BLaER1 (cell line): ENCODE measurements around the gene PRKAG2.
A peak's percentile ranks its signal among the peaks of the same experiment; 100 is the strongest.

ENCODE experiments used
- H3K27ac ChIP-seq: shearing (Covaris generic); formaldehyde crosslinking; 2 replicates; pipeline ENCODE4 v1.8.1; 2022
- H3K27me3 ChIP-seq: shearing (Covaris generic); formaldehyde crosslinking; 2 replicates; pipeline ENCODE4 v1.8.1; 2022
- H3K36me3 ChIP-seq: shearing (Covaris generic); formaldehyde crosslinking; 2 replicates; pipeline ENCODE4 v1.8.1; 2022
- H3K4me1 ChIP-seq: shearing (Covaris generic); formaldehyde crosslinking; 2 replicates; pipeline ENCODE4 v1.8.1; 2022
- H3K4me2 ChIP-seq: shearing (Covaris generic); formaldehyde crosslinking; 2 replicates; pipeline ENCODE4 v1.8.1; 2022
- H3K4me3 ChIP-seq: shearing (Covaris generic); formaldehyde crosslinking; 2 replicates; pipeline ENCODE4 v1.8.1; 2022
- H3K9ac ChIP-seq: shearing (Covaris generic); formaldehyde crosslinking; 2 replicates; pipeline ENCODE4 v1.8.1; 2022
- H3K9me3 ChIP-seq: shearing (Covaris generic); formaldehyde crosslinking; 2 replicates; pipeline ENCODE4 v1.8.1; 2022
- H4K20me1 ChIP-seq: shearing (Covaris generic); formaldehyde crosslinking; 2 replicates; pipeline ENCODE4 v1.8.1; 2022
- Cebpa-rat ChIP-seq: shearing (Covaris generic); IDR thresholded peaks from 2 replicates; pipeline ENCODE4 v1.8.1; 2022

The PRKAG2 gene

DNA sequence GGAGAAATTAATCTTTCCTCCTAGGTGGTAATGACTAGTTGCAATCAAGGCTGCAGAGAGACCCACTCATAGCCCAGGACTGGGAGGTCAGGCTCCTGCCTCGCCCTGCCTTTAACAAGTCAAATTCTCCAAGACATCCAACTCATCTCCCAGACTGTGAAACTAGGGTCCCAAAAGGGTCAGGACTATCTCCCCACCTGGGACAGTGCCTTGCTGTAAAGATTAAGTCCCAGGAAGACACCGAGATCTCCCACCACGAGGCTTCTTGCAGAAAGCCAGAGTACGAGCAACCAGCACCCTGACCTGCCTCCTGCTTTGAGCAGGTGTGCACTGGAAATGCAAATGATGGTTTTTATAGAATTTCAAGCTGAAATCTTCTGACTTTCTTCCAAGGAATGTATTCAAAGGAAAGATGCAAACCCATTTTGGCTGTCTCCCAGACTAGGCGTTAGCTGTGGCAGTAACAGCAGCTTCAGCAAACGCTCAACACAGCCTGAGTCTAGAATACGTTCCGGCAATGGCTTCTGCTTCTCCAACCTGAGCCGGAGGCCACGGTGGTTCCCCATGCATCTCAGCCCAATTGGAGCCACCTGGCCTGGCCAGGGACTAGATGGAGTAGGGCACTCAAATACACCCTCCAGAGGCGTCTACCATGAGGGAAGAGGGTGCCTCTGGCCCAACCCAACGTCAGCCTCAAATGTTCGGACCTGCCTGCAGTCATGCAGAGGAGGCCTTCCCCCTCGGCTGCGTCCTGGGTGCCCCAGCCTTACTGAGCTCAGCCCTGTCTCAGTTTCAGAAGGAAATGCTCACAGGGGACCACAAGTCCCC is 170.4 kb downstream of the PRKAG2 start:
- Histone ChIP-seq H3K27ac (no peak overlapping the region), H3K27me3 (no peaks in the 10 kb centered on the region), H3K36me3 (no peaks in the 10 kb centered on the region), H4K20me1 (no peaks in the 10 kb centered on the region), H3K4me1 (peaks cover 54% of the 10 kb centered on the region), H3K9me3 (no peaks in the 10 kb centered on the region), H3K4me2 (peak overlapping the region; percentile 73), H3K9ac (no peak overlapping the region), H3K4me3 (no peak overlapping the region)
- TF ChIP-seq Cebpa-rat, result no peak

- no peak overlapping the region; the same call in 1 of the 2 replicates for H3K9ac ChIP-seq
- no peaks in the 10 kb centered on the region for H4K20me1 ChIP-seq
- H3K4me3 ChIP-seq, result no peak overlapping the region
- peak overlapping the region; percentile 73 for H3K4me2 ChIP-seq
- no peak overlapping the region for H3K27ac ChIP-seq
- no peak for TF ChIP-seq Cebpa-rat
- no peaks in the 10 kb centered on the region for H3K27me3 ChIP-seq
- no peaks in the 10 kb centered on the region for H3K9me3 ChIP-seq
- peaks cover 51% of the 10 kb centered on the region for H3K4me1 ChIP-seq
- no peaks in the 10 kb centered on the region for H3K36me3 ChIP-seq
Measured at GRCh38 chr7:151705636-151706276, 171.2 kb downstream of the PRKAG2 start.

GRCh38 chr7:151704960-151705635 is 171.8 kb downstream of the PRKAG2 start:
- H3K4me1 ChIP-seq, result peaks cover 54% of the 10 kb centered on the region
- no peak overlapping the region for H3K27ac ChIP-seq
- no peak overlapping the region for H3K4me3 ChIP-seq
- H3K9ac ChIP-seq, result no peak overlapping the region; the same call in 1 of the 2 replicates
- H3K27me3 ChIP-seq, result no peaks in the 10 kb centered on the region
- H3K9me3 ChIP-seq, result no peaks in the 10 kb centered on the region
- no peaks in the 10 kb centered on the region for H4K20me1 ChIP-seq
- no peaks in the 10 kb centered on the region for H3K36me3 ChIP-seq
- H3K4me2 ChIP-seq, result peak overlapping the region; percentile 73
- no peak for TF ChIP-seq Cebpa-rat

- H3K4me3 ChIP-seq, result no peak overlapping the region
- no peaks in the 10 kb centered on the region for H3K36me3 ChIP-seq
- H3K27ac ChIP-seq, result no peak overlapping the region
- H3K9me3 ChIP-seq, result no peaks in the 10 kb centered on the region
- H3K9ac ChIP-seq, result no peak overlapping the region
- no peaks in the 10 kb centered on the region; the same call in 1 of the 2 replicates for H4K20me1 ChIP-seq
- no peak for TF ChIP-seq Cebpa-rat
- peak overlapping the region; percentile 73 for H3K4me2 ChIP-seq
- no peaks in the 10 kb centered on the region for H3K27me3 ChIP-seq
- H3K4me1 ChIP-seq, result peaks cover 54% of the 10 kb centered on the region
Measured at GRCh38 chr7:151704299-151704959, 172.5 kb downstream of the PRKAG2 start.

DNA sequence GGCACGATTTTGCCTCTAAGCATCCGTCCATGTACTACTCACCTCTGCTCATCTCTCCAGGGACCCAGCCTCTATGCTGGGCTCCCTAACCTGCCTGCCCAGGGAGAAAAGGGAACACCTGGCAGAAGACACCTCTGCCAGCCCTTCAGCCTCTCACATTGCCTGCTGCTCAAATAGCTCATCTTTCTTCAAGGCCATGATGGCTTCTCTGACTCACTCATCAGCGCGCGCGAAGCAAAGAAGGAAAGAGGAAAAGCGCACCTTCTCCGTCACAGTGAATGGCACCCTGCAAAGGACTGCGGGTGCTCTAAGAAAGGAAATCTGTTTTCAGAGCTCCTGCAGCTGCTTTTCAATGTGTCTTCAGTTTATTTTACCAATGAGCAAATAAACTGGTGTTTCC is 174.0 kb downstream of the PRKAG2 start:
- H3K4me1 ChIP-seq, result peaks cover 69% of the 10 kb centered on the region
- no peaks in the 10 kb centered on the region for H3K27me3 ChIP-seq
- no peaks in the 10 kb centered on the region for H3K9me3 ChIP-seq
- no peaks in the 10 kb centered on the region; the same call in 1 of the 2 replicates for H4K20me1 ChIP-seq
- H3K4me2 ChIP-seq, result no peak overlapping the region
- H3K36me3 ChIP-seq, result no peaks in the 10 kb centered on the region
- no peak overlapping the region for H3K27ac ChIP-seq
- no peak overlapping the region for H3K9ac ChIP-seq
- no peak for TF ChIP-seq Cebpa-rat
- H3K4me3 ChIP-seq, result no peak overlapping the region

GRCh38 chr7:151700586-151701165 is 176.2 kb downstream of the PRKAG2 start:
- Histone ChIP-seq H3K27ac (no peak overlapping the region; the same call in 1 of the 2 replicates), H3K36me3 (no peaks in the 10 kb centered on the region), H3K9ac (no peak overlapping the region), H3K9me3 (no peaks in the 10 kb centered on the region), H3K27me3 (no peaks in the 10 kb centered on the region), H3K4me2 (peak overlapping the region; percentile 92), H4K20me1 (peaks cover 9% of the 10 kb centered on the region; the same call in 1 of the 2 replicates), H3K4me1 (peaks cover 75% of the 10 kb centered on the region), H3K4me3 (no peak overlapping the region)
- no peak for TF ChIP-seq Cebpa-rat

- H3K36me3 ChIP-seq, result no peaks in the 10 kb centered on the region
- no peaks in the 10 kb centered on the region for H3K9me3 ChIP-seq
- no peak overlapping the region for H3K4me3 ChIP-seq
- peaks cover 75% of the 10 kb centered on the region for H3K4me1 ChIP-seq
- no peak for TF ChIP-seq Cebpa-rat
- peak overlapping the region; percentile 92 for H3K4me2 ChIP-seq
- no peak overlapping the region for H3K9ac ChIP-seq
- H4K20me1 ChIP-seq, result peaks cover 9% of the 10 kb centered on the region; the same call in 1 of the 2 replicates
- H3K27me3 ChIP-seq, result no peaks in the 10 kb centered on the region
- H3K27ac ChIP-seq, result no peak overlapping the region
Measured at GRCh38 chr7:151699928-151700319, 177.0 kb downstream of the PRKAG2 start.

DNA sequence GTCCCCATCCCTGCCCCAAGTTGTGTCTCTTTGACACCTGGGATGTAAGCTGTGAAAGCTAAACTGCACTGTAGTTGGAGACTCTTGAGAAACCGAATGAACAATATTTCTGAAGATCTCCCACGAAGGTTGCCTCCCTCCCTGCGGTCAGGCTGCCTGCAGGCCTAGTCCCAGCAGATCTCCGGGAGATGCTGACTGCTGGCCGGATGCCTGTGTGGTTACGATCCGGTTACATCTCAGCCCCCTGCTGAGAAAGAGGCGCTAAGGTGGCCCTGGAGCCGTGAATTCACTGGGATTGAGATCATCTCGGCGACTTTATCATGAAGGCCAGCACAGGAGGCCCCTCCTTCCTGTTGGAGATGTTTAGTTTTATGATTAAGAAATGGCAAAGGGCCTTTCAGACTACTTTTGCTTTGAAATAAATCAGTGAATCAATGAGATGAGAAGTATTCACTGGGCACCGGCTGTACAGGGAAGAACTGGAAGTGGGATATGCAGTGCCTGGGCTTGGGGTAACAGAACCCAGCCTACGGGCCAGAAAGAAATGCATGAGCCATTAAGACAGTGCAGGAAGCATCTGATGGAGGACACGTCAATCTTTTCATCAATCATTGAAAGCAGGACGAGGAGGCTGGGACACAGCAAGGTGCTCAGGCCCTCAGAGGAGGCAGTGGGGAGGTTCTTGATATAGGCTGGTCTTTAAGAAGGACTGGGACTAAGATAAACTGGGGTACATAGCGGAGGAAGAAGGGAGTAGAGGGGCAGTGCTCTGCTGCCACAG is 177.6 kb downstream of the PRKAG2 start:
- H3K27me3 ChIP-seq, result no peaks in the 10 kb centered on the region
- H3K36me3 ChIP-seq, result no peaks in the 10 kb centered on the region
- no peak overlapping the region for H3K4me3 ChIP-seq
- no peaks in the 10 kb centered on the region for H3K9me3 ChIP-seq
- no peak overlapping the region for H3K27ac ChIP-seq
- H3K4me2 ChIP-seq, result peak overlapping the region; percentile 92
- peaks cover 9% of the 10 kb centered on the region; the same call in 1 of the 2 replicates for H4K20me1 ChIP-seq
- peaks cover 75% of the 10 kb centered on the region for H3K4me1 ChIP-seq
- H3K9ac ChIP-seq, result no peak overlapping the region
- no peak for TF ChIP-seq Cebpa-rat
